GM20431 (cell line): ENCODE data around the gene CHRNA4.

Experiments used
- in situ Hi-C: fragments of 300-500 bp; cut with MseI, MboI; formaldehyde crosslinking; loops from one replicate; pipeline ENCODE4 v1.15.0; 2020; ENCODE audit warnings: low sequenced_read_pairs; ENCODE audit not compliant: unreplicated experiment

CHRNA4 gene

DNA sequence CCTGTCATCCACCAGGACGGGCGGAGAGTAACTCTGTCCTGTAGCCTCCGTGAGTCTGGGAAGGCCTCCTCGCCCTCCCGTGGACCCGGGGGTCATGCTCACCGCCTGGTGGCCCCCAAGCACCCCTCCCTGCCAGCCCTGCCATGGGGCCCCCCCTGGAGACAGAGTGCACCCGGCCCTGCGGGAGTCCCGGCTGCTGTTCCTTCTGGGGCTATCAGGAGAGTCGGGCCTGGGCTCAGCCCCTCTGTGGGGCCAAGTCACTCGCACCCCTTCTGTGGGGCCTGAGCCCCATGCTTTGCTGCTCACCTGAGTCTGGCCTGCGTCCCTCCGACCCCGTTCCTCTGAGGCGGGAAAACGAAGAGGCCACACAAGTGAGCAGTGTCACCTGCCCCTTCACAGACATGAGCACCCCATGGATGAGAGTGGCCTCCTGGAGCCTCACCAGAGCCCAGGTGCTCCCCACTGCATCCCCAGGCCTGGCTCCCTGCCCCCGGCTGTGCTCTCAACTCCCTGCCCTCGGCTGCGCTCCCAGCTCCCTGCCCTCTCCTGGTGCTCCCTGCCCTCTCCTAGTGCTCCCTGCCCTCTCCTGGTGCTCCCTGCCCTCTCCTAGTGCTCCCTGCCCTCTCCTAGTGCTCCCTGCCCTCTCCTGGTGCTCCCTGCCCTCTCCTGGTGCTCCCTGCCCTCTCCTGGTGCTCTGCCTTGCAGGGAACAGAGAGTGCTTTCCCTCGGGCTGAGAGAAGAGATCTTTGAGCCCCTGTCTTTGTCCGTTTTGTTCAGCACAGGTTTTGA is 4.6 kb upstream of the CHRNA4 start:
- in situ Hi-C loops = no loop called here

DNA sequence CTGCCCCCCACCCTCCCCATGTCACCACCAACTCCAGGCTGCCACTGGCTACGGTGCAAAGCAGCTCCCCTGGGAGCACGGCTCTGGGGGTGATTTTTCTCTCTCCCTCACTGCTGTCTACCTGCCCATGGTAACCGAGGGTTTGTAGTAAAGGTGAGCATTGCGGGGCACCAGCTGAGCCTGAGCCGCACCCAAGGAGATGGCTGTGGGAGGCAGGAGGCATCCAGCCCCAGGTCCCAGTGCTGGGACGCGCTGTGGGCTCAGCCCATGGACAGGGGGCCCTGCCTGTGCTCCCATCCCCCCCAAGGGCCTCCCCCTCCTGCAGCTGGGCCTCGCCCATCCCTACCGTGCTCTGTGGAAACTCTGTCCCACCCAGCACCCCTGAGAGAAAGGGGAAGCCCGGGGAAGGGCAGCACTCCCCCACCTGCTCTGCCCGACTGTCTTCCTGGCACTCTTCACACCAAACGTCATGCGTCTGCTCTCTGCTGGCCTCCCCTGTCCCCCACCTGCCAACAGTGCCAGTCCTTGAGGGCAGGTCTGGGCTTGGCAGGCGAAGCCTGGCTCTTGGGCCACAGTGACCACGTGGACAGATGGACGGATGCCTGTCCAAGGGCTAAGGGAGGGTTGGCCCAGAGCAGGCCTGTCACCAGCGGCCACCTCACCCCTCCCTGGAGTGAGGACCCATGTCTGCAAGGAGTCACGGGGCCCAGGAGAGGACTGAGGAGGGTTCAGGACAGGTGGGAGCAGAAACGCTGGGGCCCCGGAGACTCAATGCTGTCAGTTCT is 3.8 kb upstream of the CHRNA4 start:
- in situ Hi-C loops = no loop called here

DNA sequence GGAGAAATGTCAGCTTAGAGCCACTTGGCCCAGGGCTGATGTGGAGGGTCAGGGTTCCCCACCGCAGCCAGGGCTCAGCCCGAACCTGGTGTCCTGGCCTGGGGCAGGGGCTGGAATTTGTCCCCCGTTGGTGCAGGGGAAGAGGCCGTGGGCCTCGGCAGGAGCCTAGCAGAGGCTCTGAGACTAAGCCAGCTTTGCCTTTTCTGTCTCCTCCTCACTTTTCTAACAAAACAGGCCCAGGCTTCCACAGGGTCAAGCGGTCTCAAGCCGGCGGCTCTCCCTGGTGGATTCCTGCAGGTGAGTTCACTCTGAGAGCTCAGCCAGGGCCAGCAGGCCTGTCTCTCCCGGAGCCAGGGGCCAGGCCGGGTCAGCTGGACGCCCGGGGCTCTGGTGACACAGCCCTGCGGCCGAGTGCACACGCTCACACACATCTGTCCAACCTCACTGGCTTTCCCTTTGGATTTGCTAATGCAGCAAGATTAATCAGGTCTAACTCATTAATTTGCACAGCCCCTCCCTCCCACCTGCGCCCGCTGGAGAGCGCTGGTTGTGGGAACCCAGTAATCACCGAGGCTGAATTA is 2.9 kb upstream of the CHRNA4 start:
- in situ Hi-C loops = no loop called here

DNA sequence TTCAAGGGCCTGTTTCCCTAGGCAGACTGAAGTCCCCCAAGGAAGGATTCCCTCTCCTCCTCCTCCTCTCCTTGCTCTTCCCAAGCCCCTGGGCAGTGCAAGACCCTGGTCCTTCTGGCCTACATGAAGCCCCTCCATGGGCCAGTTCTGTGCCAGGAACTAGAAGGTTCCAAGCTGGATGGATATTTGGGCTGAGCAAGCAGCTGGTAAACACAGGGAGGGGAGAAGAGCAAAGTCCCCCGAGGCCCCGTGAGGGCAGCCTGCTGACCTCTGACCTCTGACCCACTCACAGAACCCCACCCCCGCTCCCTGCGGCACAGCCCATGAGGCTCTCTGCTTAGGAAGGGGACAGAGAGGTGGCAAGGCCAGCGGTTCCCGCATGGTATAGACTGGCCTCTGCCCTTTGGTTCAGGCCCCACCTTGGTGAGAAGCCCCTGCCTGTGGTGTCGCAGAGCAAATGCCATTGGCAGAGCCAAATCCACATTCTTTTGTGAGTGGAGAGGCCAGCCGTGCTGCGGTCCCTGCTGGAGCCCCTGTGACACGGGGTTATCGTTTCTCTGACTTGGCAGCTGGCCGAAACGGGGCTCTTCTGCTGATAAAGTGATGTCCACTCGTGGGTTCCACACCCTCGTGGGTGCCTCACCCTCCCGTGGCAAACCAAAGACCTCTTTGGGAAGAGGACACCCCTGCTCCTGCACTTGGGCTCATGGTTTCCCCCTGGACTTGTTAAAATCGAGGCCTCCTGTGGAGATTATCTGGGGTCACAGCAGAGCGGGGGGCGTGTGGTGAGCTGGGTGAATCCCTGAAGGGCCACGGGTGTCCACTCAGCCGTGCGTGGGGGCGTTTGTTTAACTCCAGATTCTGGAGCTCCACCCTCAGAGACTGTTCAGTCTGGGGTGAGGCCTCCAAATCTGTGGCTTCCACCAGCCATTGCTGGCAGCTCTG is 2.1 kb upstream of the CHRNA4 start:
- in situ Hi-C loops = no loop called here

DNA sequence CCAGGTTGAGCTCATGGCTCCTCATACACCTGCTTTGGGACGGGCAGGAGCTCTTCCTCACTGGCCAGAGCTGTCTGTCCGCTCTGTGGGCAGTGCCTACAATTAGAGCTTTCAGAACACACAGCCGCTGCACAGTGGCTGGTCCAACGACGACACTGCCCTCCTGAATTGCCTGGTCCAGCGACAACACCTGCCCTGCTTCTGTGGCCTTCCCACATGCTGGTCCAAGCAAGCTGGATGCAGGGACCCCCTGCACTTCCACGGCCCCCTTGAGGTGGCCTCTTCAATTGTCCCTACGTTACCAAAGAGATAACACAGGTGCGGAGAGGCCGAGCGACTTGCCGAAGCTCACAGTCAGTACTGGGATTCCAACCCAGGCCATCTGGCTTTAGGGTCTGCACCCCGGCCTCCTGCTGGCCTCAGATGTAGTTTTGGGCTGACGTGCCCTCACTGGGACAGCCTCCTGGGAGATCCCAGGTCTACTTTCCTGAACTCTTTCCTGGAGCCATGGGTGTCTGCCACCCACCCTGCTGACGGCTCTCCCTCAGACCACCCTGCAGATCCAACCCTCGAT is 1.4 kb upstream of the CHRNA4 start:
- in situ Hi-C loops = no loop called here

DNA sequence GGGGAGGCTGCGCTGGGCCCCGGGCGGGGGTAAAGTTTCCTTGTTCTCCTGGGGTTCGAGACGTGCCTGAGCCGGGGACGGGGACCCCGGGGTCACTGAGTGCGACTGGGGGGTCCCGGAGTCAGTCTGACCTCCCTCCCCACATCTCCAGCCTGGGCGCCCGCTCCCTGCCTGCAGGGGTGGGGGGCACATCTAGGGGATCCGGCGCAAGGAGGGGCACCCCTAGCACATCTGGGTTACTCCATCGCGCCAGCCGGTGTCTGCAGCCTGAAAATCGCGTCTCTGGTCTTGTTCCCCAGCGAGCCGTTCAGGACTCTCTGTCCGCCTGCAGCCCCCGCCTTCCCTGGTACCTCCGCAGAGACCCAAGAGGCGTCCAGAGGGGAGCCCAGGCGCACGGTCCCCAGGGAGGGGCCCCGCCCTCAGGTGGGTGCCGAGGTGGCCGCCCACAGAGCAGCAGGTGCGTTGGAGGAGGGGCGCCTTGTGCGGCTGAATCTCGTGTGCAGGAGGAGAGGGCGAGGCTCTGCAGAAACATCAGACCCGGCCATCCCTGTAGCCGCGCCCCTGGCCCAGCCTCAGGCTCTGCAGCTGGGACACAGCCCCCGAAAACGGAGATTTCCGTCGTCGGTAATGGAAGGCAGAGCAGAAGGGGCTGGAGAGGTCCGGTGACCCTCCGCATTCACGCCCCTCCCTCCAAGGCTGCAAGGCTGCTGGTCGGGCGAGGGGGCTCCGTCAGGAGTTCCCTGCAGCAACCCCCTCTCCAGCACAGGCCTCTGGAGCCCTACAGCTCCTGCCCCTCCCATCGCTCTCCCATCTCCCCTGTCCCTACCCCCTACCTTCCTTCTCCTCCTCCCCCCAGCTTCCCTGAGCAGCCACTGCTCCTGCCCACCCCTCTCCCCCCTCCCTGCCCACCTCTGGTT is 628 bp upstream of the CHRNA4 start:
- in situ Hi-C loops = no loop called here

DNA sequence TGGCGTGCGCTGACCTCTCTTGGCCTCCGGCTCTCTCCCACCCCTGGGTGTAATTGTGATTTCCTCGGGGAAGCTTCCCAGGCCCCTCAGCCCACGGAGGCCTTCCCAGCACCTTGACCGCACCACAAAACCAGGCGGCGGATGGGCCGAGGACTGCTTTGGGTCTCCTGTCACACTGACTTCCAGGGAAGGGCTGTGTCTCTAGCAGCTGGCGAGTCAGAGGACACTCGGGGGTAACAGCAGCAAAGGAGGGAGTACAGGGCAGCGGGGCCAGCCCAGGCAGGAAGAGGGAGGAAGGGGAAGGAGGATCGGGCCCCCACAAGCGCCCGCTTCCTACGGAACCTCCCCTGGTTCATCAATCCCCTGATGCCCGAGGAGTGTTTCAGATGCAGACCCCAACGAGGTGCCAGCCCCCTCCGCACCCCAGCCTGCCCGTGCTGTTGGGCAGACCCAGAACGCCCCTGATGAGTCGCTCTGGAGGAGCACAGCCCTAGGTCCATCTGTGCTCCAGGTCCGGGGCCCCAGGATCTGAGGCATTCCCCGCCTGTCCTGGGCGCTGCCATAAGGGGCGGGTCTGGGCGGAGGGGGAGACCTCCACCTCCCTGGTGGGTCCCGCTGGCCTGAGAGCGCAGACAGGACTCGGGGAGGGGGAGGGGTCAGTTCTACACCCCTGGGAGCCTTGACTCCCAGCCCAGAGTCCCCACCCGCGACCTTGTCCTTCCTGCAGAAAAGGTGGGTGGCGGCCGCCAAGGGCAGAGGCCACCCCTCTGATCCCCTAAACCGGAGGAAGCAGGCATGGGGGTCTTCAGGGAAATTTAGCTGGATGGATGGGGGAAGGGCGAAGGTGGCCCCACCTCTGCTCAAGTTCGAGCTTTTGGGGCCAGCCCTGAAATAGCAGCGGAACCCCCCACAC is 956 bp downstream of the CHRNA4 start:
- in situ Hi-C loops = no loop called here

DNA sequence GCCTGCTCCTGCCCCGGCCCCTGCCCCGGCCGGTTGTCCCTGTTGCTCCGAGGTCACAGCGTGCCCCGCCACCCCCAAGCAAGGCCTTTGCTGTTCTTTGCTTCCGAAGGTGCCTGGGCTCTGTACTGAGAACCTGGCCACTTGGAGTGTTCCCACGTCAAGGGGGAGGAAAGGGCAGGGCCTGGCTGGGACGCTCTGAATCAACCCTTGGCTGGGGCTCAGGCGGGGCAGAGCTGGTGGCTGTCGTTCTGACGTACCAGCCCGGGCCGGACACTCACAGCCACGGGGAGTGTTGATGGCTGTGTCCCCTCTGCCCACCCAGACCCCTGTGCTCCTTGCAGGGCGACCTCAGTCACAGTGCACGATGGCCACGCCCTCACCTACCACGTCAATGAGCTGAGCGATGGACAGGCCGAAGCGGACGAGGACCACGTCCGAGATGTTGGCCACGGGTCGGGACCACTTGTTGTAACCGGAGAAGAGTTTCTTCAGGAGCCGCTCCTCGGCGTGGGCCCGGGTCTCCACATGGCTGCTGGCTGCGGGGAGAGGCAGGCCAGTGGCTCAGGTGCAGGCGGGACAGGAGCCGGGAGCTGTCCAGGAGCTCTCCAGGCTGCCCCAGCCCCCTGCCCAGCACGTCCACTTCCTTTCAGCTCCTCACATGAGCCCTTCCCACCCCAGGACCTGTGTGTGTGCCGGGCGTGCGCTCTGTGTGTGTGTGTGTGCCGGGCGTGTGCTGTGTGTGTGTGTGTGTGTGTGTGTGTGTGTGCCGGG is 1.8 kb downstream of the CHRNA4 start:
- in situ Hi-C loops = no loop called here

DNA sequence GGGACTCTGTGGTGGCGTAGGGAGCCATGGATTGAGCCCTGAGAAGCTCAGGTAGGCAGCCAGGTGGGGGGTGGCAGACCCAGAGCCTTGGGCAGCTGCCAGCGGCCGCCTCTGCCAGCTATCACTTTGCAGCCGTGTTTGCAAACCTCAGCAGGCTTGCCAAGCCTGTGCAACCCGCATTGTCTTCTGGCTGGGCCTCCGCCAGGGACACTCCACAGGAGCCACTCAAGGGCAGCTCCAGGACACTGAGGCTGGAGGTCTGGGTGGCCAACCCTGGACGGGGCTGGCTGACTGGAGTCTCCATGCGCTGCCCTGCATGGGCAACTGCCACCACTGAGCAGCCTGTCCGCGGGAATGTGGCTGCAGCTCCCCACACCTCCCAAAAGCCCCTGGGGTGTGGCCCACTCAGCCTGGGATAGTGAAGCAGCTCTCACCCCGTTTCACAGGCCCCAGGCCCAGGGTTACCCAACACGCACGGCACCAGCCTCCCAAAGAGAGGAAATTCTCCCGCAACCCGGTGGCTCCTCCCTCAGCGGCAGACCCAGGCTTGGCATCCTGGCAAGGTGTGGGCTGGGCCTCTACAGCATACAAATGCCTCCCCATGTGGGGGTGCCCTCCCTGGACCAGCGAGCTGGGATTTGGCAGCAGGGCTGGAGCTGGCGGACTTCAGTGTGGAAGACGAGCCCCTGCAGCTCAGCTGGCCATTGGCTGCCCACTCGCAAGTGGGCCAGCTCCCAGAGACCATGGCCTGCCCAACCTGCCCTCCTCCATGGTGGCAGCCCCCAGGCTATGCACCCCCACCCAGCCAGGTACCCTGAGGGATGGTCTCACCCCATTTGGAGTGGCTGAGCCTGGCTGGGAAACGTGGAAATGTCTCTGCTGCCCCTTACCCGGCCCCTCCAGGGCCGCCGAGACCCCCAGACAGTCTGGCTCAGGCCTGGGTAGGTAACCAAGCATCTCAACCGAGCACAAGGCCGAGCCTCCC is 2.9 kb downstream of the CHRNA4 start:
- in situ Hi-C loops = no loop called here

DNA sequence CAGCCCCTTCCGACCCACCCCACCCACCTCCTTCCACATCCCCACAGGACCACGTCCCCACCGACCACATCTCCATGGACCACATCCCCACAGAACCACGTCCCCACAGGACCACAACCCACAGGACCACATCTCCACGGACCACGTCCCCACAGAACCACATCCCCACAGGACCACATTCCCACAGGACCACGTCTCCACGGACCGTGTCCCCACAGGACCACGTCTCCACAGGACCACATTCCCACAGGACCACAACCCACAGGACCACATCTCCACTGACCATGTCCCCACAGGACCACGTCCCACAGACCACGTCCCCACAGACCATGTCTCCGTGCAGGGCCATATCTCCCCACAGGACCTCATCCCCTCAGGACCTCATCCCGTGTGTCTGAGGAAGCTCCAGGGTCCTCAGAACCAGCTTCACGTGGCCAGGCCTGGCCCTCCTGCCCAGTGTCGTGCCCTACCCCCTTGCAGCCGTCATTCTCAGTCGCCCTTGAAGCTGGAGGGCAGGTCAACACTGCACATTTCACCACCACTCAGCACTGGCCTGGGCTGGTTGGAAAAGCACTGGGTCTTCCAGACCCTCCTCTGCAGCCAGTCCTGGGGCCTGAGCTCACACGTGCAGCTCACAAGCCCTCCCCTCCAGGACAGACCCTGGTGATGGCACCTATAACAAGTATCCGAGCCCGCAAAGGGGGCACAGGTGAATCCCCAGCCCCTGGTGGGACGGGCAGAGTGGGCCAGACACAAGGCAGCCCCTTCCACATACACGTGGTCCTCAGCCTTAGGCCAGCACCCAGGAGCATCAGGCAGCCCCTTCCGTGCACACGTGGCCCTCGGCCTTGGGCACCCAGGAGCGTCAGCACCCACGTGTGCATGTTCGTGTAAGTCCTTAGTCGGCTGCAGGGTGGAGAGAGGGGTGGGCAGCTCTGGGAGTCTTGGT is 3.9 kb downstream of the CHRNA4 start:
- in situ Hi-C loops = no loop called here

DNA sequence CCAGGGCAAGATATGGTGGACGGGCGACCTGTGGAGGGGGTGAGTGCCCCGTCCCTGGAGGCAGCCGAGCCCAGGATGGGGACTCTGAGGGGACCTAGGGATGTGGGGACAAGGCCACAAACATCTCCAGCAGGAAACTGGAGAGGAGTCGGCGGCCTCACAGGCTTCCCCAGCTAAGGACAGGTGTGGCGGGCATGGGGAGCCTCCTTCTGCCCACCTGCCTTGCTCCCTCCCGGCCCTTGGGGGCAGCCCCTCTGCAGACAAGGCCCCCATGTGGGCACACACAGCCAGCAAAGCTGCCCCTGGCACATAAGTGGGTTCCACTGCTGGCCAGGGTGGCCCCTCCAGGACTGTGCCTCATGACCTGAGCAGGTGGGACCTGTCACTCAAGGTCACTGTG is 4.6 kb downstream of the CHRNA4 start:
- in situ Hi-C loops = no loop called here

DNA sequence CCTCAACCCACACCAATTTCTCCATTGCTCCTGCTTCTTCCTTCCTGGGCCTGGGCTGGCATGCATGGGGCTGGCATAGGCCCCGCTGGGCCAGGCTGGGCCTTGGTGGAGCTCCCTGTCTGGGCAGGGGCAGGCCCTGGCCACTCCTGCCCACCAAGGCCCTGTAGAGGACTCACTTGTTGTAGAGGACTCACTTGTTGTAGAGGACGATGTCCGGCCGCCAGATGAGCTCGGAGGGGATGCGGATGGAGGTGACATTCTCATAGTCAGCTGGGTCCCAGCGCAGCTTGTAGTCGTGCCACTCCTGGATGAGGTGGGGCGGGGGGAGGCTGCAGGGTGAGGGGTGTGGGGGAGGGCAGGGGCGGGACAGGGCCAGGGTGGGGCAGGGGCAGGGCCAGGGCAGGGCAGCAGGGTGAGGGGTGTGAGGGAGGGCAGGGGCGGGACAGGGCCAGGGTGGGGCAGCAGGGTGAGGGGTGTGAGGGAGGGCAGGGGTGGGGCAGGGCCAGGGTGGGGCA is 5.3 kb downstream of the CHRNA4 start:
- in situ Hi-C loops = no loop called here

DNA sequence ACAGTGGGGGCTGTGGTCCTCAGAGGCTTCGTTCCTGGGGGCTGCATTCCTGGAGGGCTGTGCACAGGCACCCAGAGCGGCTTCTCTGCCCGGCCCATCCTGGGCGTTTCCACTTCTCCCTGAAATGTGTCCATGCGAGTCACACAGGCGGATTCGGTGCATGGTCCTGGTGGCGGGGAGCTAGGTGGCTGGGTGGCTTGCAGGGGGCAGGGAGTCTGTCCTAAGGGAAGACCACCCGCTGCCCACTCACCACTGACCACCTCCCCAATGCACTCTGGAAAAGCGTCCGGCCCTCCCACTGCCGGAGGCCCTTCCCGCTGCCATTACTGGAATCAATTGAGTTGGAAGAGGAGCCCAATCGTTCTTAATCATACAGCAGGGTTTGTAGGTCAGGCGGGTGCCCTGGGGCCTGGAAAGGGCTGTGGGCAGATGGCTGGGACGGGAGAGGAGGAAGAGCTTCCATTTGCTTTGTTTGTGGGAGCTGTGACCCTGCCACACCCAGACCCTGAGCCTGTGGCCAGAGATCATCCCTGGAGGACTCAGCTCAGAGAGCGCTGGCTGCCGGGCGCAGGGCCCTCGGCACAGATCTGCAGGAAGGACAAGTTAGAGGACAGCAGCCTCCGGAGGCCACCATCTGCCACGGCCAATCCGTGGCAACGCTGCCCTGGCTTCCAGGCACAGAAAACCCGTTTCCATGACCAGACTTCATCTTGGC is 6.4 kb downstream of the CHRNA4 start:
- in situ Hi-C loops = no loop called here

DNA sequence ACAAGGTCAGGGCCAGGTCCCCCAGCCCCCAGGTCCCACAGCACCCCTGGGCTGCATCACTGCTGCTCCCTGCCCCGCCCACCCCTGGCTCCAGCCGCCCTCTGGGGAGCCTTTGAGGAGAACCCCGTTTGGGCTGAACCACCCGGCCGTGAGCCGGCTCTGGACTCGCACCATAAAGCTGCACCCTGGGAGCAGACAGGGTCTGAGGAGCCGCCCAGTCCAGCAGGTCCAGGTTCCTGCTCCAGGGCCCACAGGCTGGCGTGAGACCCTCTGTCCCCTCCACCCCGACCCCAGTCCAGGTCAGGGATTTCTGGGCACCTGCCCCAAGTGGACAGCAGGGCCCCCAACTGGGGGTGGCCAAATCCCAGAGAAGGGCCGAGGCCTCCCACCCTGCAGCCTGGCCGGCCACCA is 8.3 kb downstream of the CHRNA4 start:
- in situ Hi-C loops = no loop called here
